Measurements from ENCODE around the gene MRPL2.
A peak's percentile ranks its signal among the peaks of the same experiment; 100 is the strongest.

MRPL2 gene

DNA sequence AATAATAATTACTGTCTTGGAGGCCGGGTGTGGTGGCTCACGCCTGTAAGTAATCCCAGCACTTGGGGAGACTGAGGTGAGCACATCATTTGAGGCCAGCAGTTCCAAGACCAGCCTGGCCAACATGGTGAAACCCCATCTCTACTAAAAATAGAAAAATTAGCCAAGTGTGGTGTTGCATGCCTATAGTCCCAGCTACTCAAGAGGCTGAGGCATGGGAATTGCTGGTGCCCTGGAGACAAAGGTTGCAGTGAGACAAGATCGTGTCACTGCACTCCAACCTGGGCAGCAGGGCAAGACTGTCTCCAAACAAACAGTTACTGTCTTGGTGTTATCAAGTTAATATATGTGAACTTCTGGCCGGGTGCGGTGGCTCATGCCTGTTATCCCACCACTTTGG, 32.9 kb downstream of the MRPL2 start:
- TF ChIP-seq CTCF (IDR thresholded peaks at IDR 0.05; ENCODE audit: low read length) (no peak), EZH2 (IDR thresholded peaks at IDR 0.05; ENCODE audit: borderline replicate concordance, low read length) (no peak)
- H3K27me3 ChIP-seq (ENCODE audit: insufficient read depth, low read length): no peaks in the 10 kb centered on the region

GRCh38 chr6:43024436-43024835, 34.8 kb downstream of the MRPL2 start:
- Histone ChIP-seq H3K27ac (ENCODE audit: low read depth, low read length, poor library complexity, severe bottlenecking) (no peak overlapping the region), H4K20me1 (ENCODE audit: insufficient read depth, low read length) (no peaks in the 10 kb centered on the region), H3K36me3 (ENCODE audit: insufficient read depth, low read length) (peaks cover 71% of the 10 kb centered on the region), H3K9me2 (ENCODE audit: low read depth, low read length) (no peaks in the 10 kb centered on the region), H3K27me3 (ENCODE audit: insufficient read depth, low read length) (no peaks in the 10 kb centered on the region), H3K79me2 (ENCODE audit: insufficient read depth, low read length) (peaks cover 14% of the 10 kb centered on the region; the same call in 1 of the 2 replicates), H3K9me3 (ENCODE audit: low read length) (no peaks in the 10 kb centered on the region), H3K9ac (ENCODE audit: low read length) (no peak overlapping the region), H2AFZ (ENCODE audit: low read length) (no peak overlapping the region), H3K4me3 (ENCODE audit: low read depth, low read length, poor library complexity, severe bottlenecking) (no peak overlapping the region), H3K4me2 (ENCODE audit: low read length) (no peak overlapping the region), H3K4me1 (ENCODE audit: insufficient read depth, low read length, severe bottlenecking) (peaks cover 21% of the 10 kb centered on the region), H3F3A (ENCODE audit: insufficient read depth, low read length) (no peaks in the 10 kb centered on the region)
- TF ChIP-seq EZH2 (IDR thresholded peaks at IDR 0.05; ENCODE audit: borderline replicate concordance, low read length) (no peak), CTCF (IDR thresholded peaks at IDR 0.05; ENCODE audit: low read length) (no peak)

More for the DNA sequence above, 32.9 kb downstream of the MRPL2 start:
- H3K4me3 ChIP-seq (ENCODE audit: low read depth, low read length, poor library complexity, severe bottlenecking): no peak overlapping the region
- no peak overlapping the region for H3K27ac ChIP-seq (ENCODE audit: low read depth, low read length, poor library complexity, severe bottlenecking)
- H3K79me2 ChIP-seq (ENCODE audit: insufficient read depth, low read length): peaks cover 14% of the 10 kb centered on the region; the same call in 1 of the 2 replicates
- H3F3A ChIP-seq (ENCODE audit: insufficient read depth, low read length): no peaks in the 10 kb centered on the region
- H2AFZ ChIP-seq (ENCODE audit: low read length): no peak overlapping the region
- peaks cover 13% of the 10 kb centered on the region for H3K4me1 ChIP-seq (ENCODE audit: insufficient read depth, low read length, severe bottlenecking)
- H3K36me3 ChIP-seq (ENCODE audit: insufficient read depth, low read length): peaks cover 80% of the 10 kb centered on the region
- H3K9me3 ChIP-seq (ENCODE audit: low read length): no peaks in the 10 kb centered on the region
- H4K20me1 ChIP-seq (ENCODE audit: insufficient read depth, low read length): no peaks in the 10 kb centered on the region
- H3K9ac ChIP-seq (ENCODE audit: low read length): no peak overlapping the region
- H3K9me2 ChIP-seq (ENCODE audit: low read depth, low read length): no peaks in the 10 kb centered on the region
- no peak overlapping the region for H3K4me2 ChIP-seq (ENCODE audit: low read length)

- Histone ChIP-seq H3K27ac (ENCODE audit: low read depth, low read length, poor library complexity, severe bottlenecking) (peak within 1 kb of the TSS; percentile 79), H3K4me2 (ENCODE audit: low read length) (peak within 1 kb of the TSS; percentile 79), H3K4me1 (ENCODE audit: insufficient read depth, low read length, severe bottlenecking) (peaks cover 21% of the 10 kb centered on the region), H3K79me2 (ENCODE audit: insufficient read depth, low read length) (peaks cover 14% of the 10 kb centered on the region; the same call in 1 of the 2 replicates), H3F3A (ENCODE audit: insufficient read depth, low read length) (no peaks in the 10 kb centered on the region), H3K4me3 (ENCODE audit: low read depth, low read length, poor library complexity, severe bottlenecking) (peak within 1 kb of the TSS; percentile 98), H2AFZ (ENCODE audit: low read length) (no peak within 1 kb of the TSS), H3K9ac (ENCODE audit: low read length) (peak within 1 kb of the TSS; percentile 98), H3K9me3 (ENCODE audit: low read length) (no peaks in the 10 kb centered on the region), H3K9me2 (ENCODE audit: low read depth, low read length) (no peaks in the 10 kb centered on the region), H3K36me3 (ENCODE audit: insufficient read depth, low read length) (peaks cover 63% of the 10 kb centered on the region), H3K27me3 (ENCODE audit: insufficient read depth, low read length) (no peaks in the 10 kb centered on the region), H4K20me1 (ENCODE audit: insufficient read depth, low read length) (no peaks in the 10 kb centered on the region)
- TF ChIP-seq CTCF (IDR thresholded peaks at IDR 0.05; ENCODE audit: low read length) (no peak), EZH2 (IDR thresholded peaks at IDR 0.05; ENCODE audit: borderline replicate concordance, low read length) (no peak)
These were observed 37.8 kb downstream of the MRPL2 start, which contains the start of gene RRP36 for GRCh38 chr6:43021270-43022047. Gene RRP36, plus strand, starts transcription at chr6:43021623. Its CDS starts 32 bp downstream, at chr6:43021655.
